CD14-positive monocyte (primary cell): ENCODE measurements around the gene SH3PXD2A. TPM values are rescaled to one million over a fixed set of nuclear protein-coding genes. Genes with fewer than 3 reads are reported as not detected.

Source experiments
- DNase-seq, 3 donors: peaks; one replicate each; pipeline ENCODE4 v3.0.0-alpha.2; 2011 to 2022
- H2AFZ ChIP-seq: 2 replicates; pipeline ENCODE4 v1.6.0; 2012; ENCODE audit warnings: mild to moderate bottlenecking, low read depth, low read length, inconsistent platforms; ENCODE audit not compliant: insufficient read depth, poor library complexity, severe bottlenecking
- H3K27ac ChIP-seq, 2 donors: 1 replicate in 1 of 2; 2 replicates in 1 of 2; pipeline ENCODE4 v1.5.1; 2012 to 2013; ENCODE audit warnings: low read length in 2 of 2, control low read depth in 1 of 2, inconsistent platforms in 1 of 2, low read depth in 1 of 2, mild to moderate bottlenecking in 1 of 2
- H3K27me3 ChIP-seq, 2 donors: one replicate each; pipeline versions ENCODE4 v1.6.0 to v1.6.1; 2011 to 2013; ENCODE audit warnings: low read length in 2 of 2; ENCODE audit not compliant: control insufficient read depth in 2 of 2, insufficient read depth in 2 of 2
- H3K36me3 ChIP-seq, 2 donors: replicated peaks in 1 of 2; 1 replicate in 1 of 2; 2 replicates in 1 of 2; pipeline versions ENCODE4 v1.5.1 to v1.6.1; 2012 to 2013; ENCODE audit warnings: low read length in 2 of 2, control low read depth in 1 of 2, inconsistent platforms in 1 of 2, mild to moderate bottlenecking in 1 of 2; ENCODE audit not compliant: insufficient read depth in 2 of 2, control insufficient read depth in 1 of 2
- H3K4me1 ChIP-seq, 2 donors: 1 replicate in 1 of 2; 2 replicates in 1 of 2; pipeline versions ENCODE4 v1.5.1 to v1.6.1; 2012 to 2013; ENCODE audit warnings: low read length in 2 of 2, control low read depth in 1 of 2, inconsistent platforms in 1 of 2, mild to moderate bottlenecking in 1 of 2, moderate library complexity in 1 of 2; ENCODE audit not compliant: insufficient read depth in 2 of 2, control insufficient read depth in 1 of 2
- H3K4me2 ChIP-seq: replicated peaks from 2 replicates; pipeline ENCODE3; 2012; ENCODE audit warnings: low read length, moderate library complexity, mild to moderate bottlenecking; ENCODE audit not compliant: poor library complexity, severe bottlenecking; ENCODE audit errors: extremely low read depth
- H3K4me3 ChIP-seq, 3 experiments: fragments of 200-600 bp in 1 of 3; sonication (generic) in 1 of 3; replicated peaks in 1 of 3; 1 replicate in 2 of 3; 2 replicates in 1 of 3; pipeline ENCODE4 v1.5.1; 2011 to 2013; ENCODE audit warnings: low read length in 3 of 3, mild to moderate bottlenecking in 3 of 3, control low read depth in 2 of 3, low read depth in 2 of 3, inconsistent platforms in 1 of 3, moderate library complexity in 1 of 3
- H3K79me2 ChIP-seq: 2 replicates; pipeline ENCODE4 v1.6.0; 2012; ENCODE audit warnings: mild to moderate bottlenecking, control low read depth, inconsistent platforms, low read length, moderate library complexity; ENCODE audit not compliant: insufficient read depth
- H3K9ac ChIP-seq: 2 replicates; pipeline ENCODE4 v1.6.0; 2017; ENCODE audit warnings: low read length, mild to moderate bottlenecking; ENCODE audit not compliant: insufficient read depth, poor library complexity, severe bottlenecking
- H3K9me3 ChIP-seq, 2 donors: replicated peaks in 1 of 2; 1 replicate in 1 of 2; 2 replicates in 1 of 2; pipeline versions ENCODE4 v1.5.1 to v1.6.1; 2012 to 2013; ENCODE audit warnings: low read length in 2 of 2, control low read depth in 1 of 2; ENCODE audit not compliant: control insufficient read depth in 1 of 2, insufficient read depth in 1 of 2
- H4K20me1 ChIP-seq: 2 replicates; pipeline ENCODE4 v1.6.0; 2012; ENCODE audit warnings: mild to moderate bottlenecking, low read length, control low read depth, moderate library complexity; ENCODE audit not compliant: insufficient read depth
- H3K27ac Mint-ChIP-seq, 7 donors: one replicate each; pipeline ENCODE4 v1.8.0; 2020; ENCODE audit warnings: mild to moderate bottlenecking in 7 of 7, mixed read lengths in 7 of 7, moderate library complexity in 6 of 7, inconsistent platforms in 2 of 7
- H3K27me3 Mint-ChIP-seq, 3 donors: one replicate each; pipeline ENCODE4 v1.8.0; 2021 to 2022; ENCODE audit warnings: low read depth in 3 of 3, mild to moderate bottlenecking in 3 of 3, mixed read lengths in 3 of 3, moderate library complexity in 3 of 3, inconsistent platforms in 1 of 3
- H3K36me3 Mint-ChIP-seq, 2 donors: one replicate each; pipeline ENCODE4 v1.8.0; 2020; ENCODE audit warnings: mixed read lengths in 2 of 2, inconsistent platforms in 1 of 2, mild to moderate bottlenecking in 1 of 2
- H3K4me1 Mint-ChIP-seq: one replicate; pipeline ENCODE4 v1.8.0; 2020; ENCODE audit warnings: mild to moderate bottlenecking, mixed read lengths
- H3K4me3 Mint-ChIP-seq, 2 donors: one replicate each; pipeline ENCODE4 v1.8.0; 2020; ENCODE audit warnings: mild to moderate bottlenecking in 2 of 2, mixed read lengths in 2 of 2, moderate library complexity in 1 of 2
- H3K9me3 Mint-ChIP-seq, 7 donors: one replicate each; pipeline ENCODE4 v1.8.0; 2020 to 2022; ENCODE audit warnings: mixed read lengths in 7 of 7, mild to moderate bottlenecking in 6 of 7, moderate library complexity in 6 of 7, inconsistent platforms in 2 of 7
- WGBS: methylation state at CpG from one replicate; pipeline ENCODE4 v1.1.5; 2013; ENCODE audit warnings: missing lambda C conversion rate; ENCODE audit not compliant: insufficient coverage; 5-methylcytosine and 5-hydroxymethylcytosine counted together
- intact Hi-C, 2 donors: fragments of 100-400 bp; cut with micrococcal nuclease; formaldehyde crosslinking; loops; one replicate each; pipeline versions ENCODE4 v1.15.0 to v1.15.1; 2023
- polyA plus RNA-seq, 3 donors: library from polyadenylated mRNA; depleted of rRNA in 1 of 3; unstranded in 2 of 3; stranded (reverse) in 1 of 3; fragments of 300-500 nt in 2 of 3; fragments of >200 nt in 1 of 3; fragmentation: Illumina TruSeq in 2 of 3; gene quantifications; 1 replicate in 2 of 3; 2 replicates in 1 of 3; pipeline ENCODE4 v1.2.3, GENCODE V29; 2012 to 2021
- TF ChIP-seq, protein P1 (sequence below): fragments of 200-600 bp; IDR thresholded peaks from one replicate; pipeline ENCODE4 v1.8.0; 2022; ENCODE audit warnings: antibody characterized with exemption, mild to moderate bottlenecking

SH3PXD2A gene
- polyA plus RNA-seq, 3 donors = 0.01 to 0.76 (median 0.05) TPM

DNA sequence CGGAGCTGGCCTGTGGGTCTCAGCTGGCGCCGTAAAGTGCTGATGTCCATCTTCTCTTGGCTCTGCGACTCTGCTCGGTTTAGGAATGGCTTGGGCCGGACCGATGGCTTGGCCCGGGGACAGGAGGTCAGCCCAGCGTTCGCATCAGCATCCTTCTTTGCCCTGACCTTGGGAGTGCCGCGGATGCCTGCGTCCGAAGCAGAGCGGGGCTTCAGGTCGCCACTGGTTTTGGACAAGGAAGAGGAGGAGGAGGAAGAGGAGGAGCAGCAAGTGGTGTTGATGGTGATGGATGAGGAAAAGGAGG lies 252.6 kb downstream of the SH3PXD2A start:
- WGBS = 96% methylated on average over 14 of the region's 16 CpGs
- H3K27ac Mint-ChIP-seq = no peak overlapping the region
- no peaks in the 10 kb centered on the region for H3K79me2 ChIP-seq

DNA sequence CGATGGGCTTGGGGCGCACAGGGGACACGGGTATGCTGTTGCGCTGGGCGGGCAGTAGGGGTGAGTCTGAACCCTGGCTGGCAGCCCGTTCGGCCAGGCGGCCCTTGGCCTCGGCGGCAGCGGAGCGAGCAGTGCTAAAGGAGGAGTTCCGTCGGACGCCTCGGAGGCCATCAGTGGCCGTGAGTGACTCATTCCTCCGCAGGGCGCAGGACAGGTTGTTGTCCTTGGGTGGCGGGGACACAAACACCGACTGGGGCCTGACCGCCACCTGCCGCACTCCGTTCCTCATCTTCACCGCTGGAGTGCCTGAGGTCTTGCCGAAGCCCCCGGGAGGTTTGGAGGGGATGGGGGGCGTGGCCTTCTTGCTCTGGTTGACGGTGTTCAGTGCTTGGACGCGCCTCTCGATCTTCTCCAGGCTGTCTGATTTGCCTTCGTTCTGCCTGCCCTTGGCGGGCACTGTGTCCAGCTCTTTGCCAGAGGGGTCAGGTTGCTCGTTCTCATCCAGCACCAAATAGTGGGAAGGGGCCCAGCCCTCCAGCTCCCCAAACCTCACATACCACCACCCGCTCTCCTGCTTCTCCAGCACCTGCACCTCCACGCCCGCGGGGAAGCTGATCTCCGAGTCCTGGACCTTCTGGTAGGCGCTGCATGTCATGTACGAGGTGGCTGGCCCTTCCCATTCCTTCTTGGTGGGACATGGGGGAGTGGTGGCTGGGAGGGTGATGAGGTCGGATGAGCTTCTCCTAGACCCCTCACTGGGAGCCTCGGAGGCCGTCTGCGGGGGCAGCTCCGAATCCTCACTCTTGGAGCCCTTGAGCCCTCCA lies 253.1 kb downstream of the SH3PXD2A start:
- Histone ChIP-seq H3K36me3 (no peaks in the 10 kb centered on the region), H3K4me1 (no peaks in the 10 kb centered on the region), H3K9ac (no peak overlapping the region), H3K4me2 (no peak overlapping the region), H3K79me2 (no peaks in the 10 kb centered on the region), H4K20me1 (no peaks in the 10 kb centered on the region), H3K27me3 (no peaks in the 10 kb centered on the region), H2AFZ (no peak overlapping the region), H3K27ac (no peak overlapping the region), H3K9me3 (no peaks in the 10 kb centered on the region), H3K4me3 (no peak overlapping the region)
- WGBS = 95% methylated on average over 37 of the region's 47 CpGs
- Mint-ChIP-seq H3K4me1 (no peaks in the 10 kb centered on the region), H3K4me3 (no peak overlapping the region), H3K27ac (no peak overlapping the region), H3K9me3 (peaks cover 0 to 5% (median 2%) of the 10 kb centered on the region in 7 donors), H3K36me3 (peaks cover 2 to 4% of the 10 kb centered on the region in 2 donors), H3K27me3 (no peaks in the 10 kb centered on the region)
- intact Hi-C loops = no loop called here
- TF ChIP-seq, protein P1, sequence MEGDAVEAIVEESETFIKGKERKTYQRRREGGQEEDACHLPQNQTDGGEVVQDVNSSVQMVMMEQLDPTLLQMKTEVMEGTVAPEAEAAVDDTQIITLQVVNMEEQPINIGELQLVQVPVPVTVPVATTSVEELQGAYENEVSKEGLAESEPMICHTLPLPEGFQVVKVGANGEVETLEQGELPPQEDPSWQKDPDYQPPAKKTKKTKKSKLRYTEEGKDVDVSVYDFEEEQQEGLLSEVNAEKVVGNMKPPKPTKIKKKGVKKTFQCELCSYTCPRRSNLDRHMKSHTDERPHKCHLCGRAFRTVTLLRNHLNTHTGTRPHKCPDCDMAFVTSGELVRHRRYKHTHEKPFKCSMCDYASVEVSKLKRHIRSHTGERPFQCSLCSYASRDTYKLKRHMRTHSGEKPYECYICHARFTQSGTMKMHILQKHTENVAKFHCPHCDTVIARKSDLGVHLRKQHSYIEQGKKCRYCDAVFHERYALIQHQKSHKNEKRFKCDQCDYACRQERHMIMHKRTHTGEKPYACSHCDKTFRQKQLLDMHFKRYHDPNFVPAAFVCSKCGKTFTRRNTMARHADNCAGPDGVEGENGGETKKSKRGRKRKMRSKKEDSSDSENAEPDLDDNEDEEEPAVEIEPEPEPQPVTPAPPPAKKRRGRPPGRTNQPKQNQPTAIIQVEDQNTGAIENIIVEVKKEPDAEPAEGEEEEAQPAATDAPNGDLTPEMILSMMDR = no peak
- DNase-seq = no peak

More for the DNA sequence above, 252.6 kb downstream of the SH3PXD2A start:
- DNase-seq = no peak
- Mint-ChIP-seq H3K4me1 (no peaks in the 10 kb centered on the region), H3K9me3 (peaks cover 0 to 5% (median 2%) of the 10 kb centered on the region in 7 donors), H3K27me3 (no peaks in the 10 kb centered on the region), H3K36me3 (peaks cover 2 to 4% of the 10 kb centered on the region in 2 donors), H3K4me3 (no peak overlapping the region)
- Histone ChIP-seq H3K9me3 (no peaks in the 10 kb centered on the region), H3K36me3 (no peaks in the 10 kb centered on the region), H3K27me3 (no peaks in the 10 kb centered on the region), H3K9ac (no peak overlapping the region), H2AFZ (no peak overlapping the region), H3K27ac (no peak overlapping the region), H4K20me1 (no peaks in the 10 kb centered on the region), H3K4me3 (no peak overlapping the region), H3K4me2 (no peak overlapping the region), H3K4me1 (no peaks in the 10 kb centered on the region)
- intact Hi-C loops = no loop called here
- TF ChIP-seq, protein P1 = no peak
